CD14-positive monocyte (primary cell): ENCODE results near the gene KANK2. TPM values are rescaled to one million over a fixed set of nuclear protein-coding genes. Genes with fewer than 3 reads are reported as not detected.

ENCODE experiments used
- DNase-seq, 3 donors: peaks; one replicate each; pipeline ENCODE4 v3.0.0-alpha.2; 2011 to 2022
- H2AFZ ChIP-seq: 2 replicates; pipeline ENCODE4 v1.6.0; 2012; ENCODE audit warnings: mild to moderate bottlenecking, low read depth, low read length, inconsistent platforms; ENCODE audit not compliant: insufficient read depth, poor library complexity, severe bottlenecking
- H3K27ac ChIP-seq, 2 donors: 1 replicate in 1 of 2; 2 replicates in 1 of 2; pipeline ENCODE4 v1.5.1; 2012 to 2013; ENCODE audit warnings: low read length in 2 of 2, control low read depth in 1 of 2, inconsistent platforms in 1 of 2, low read depth in 1 of 2, mild to moderate bottlenecking in 1 of 2
- H3K27me3 ChIP-seq, 2 donors: one replicate each; pipeline versions ENCODE4 v1.6.0 to v1.6.1; 2011 to 2013; ENCODE audit warnings: low read length in 2 of 2; ENCODE audit not compliant: control insufficient read depth in 2 of 2, insufficient read depth in 2 of 2
- H3K36me3 ChIP-seq, 2 donors: replicated peaks in 1 of 2; 1 replicate in 1 of 2; 2 replicates in 1 of 2; pipeline versions ENCODE4 v1.5.1 to v1.6.1; 2012 to 2013; ENCODE audit warnings: low read length in 2 of 2, control low read depth in 1 of 2, inconsistent platforms in 1 of 2, mild to moderate bottlenecking in 1 of 2; ENCODE audit not compliant: insufficient read depth in 2 of 2, control insufficient read depth in 1 of 2
- H3K4me1 ChIP-seq, 2 donors: 1 replicate in 1 of 2; 2 replicates in 1 of 2; pipeline versions ENCODE4 v1.5.1 to v1.6.1; 2012 to 2013; ENCODE audit warnings: low read length in 2 of 2, control low read depth in 1 of 2, inconsistent platforms in 1 of 2, mild to moderate bottlenecking in 1 of 2, moderate library complexity in 1 of 2; ENCODE audit not compliant: insufficient read depth in 2 of 2, control insufficient read depth in 1 of 2
- H3K4me2 ChIP-seq: replicated peaks from 2 replicates; pipeline ENCODE3; 2012; ENCODE audit warnings: low read length, moderate library complexity, mild to moderate bottlenecking; ENCODE audit not compliant: poor library complexity, severe bottlenecking; ENCODE audit errors: extremely low read depth
- H3K4me3 ChIP-seq, 3 experiments: fragments of 200-600 bp in 1 of 3; sonication (generic) in 1 of 3; replicated peaks in 1 of 3; 1 replicate in 2 of 3; 2 replicates in 1 of 3; pipeline ENCODE4 v1.5.1; 2011 to 2013; ENCODE audit warnings: low read length in 3 of 3, mild to moderate bottlenecking in 3 of 3, control low read depth in 2 of 3, low read depth in 2 of 3, inconsistent platforms in 1 of 3, moderate library complexity in 1 of 3
- H3K79me2 ChIP-seq: 2 replicates; pipeline ENCODE4 v1.6.0; 2012; ENCODE audit warnings: mild to moderate bottlenecking, control low read depth, inconsistent platforms, low read length, moderate library complexity; ENCODE audit not compliant: insufficient read depth
- H3K9ac ChIP-seq: 2 replicates; pipeline ENCODE4 v1.6.0; 2017; ENCODE audit warnings: low read length, mild to moderate bottlenecking; ENCODE audit not compliant: insufficient read depth, poor library complexity, severe bottlenecking
- H3K9me3 ChIP-seq, 2 donors: replicated peaks in 1 of 2; 1 replicate in 1 of 2; 2 replicates in 1 of 2; pipeline versions ENCODE4 v1.5.1 to v1.6.1; 2012 to 2013; ENCODE audit warnings: low read length in 2 of 2, control low read depth in 1 of 2; ENCODE audit not compliant: control insufficient read depth in 1 of 2, insufficient read depth in 1 of 2
- H4K20me1 ChIP-seq: 2 replicates; pipeline ENCODE4 v1.6.0; 2012; ENCODE audit warnings: mild to moderate bottlenecking, low read length, control low read depth, moderate library complexity; ENCODE audit not compliant: insufficient read depth
- H3K27ac Mint-ChIP-seq, 7 donors: one replicate each; pipeline ENCODE4 v1.8.0; 2020; ENCODE audit warnings: mild to moderate bottlenecking in 7 of 7, mixed read lengths in 7 of 7, moderate library complexity in 6 of 7, inconsistent platforms in 2 of 7
- H3K27me3 Mint-ChIP-seq, 3 donors: one replicate each; pipeline ENCODE4 v1.8.0; 2021 to 2022; ENCODE audit warnings: low read depth in 3 of 3, mild to moderate bottlenecking in 3 of 3, mixed read lengths in 3 of 3, moderate library complexity in 3 of 3, inconsistent platforms in 1 of 3
- H3K36me3 Mint-ChIP-seq, 2 donors: one replicate each; pipeline ENCODE4 v1.8.0; 2020; ENCODE audit warnings: mixed read lengths in 2 of 2, inconsistent platforms in 1 of 2, mild to moderate bottlenecking in 1 of 2
- H3K4me1 Mint-ChIP-seq: one replicate; pipeline ENCODE4 v1.8.0; 2020; ENCODE audit warnings: mild to moderate bottlenecking, mixed read lengths
- H3K4me3 Mint-ChIP-seq, 2 donors: one replicate each; pipeline ENCODE4 v1.8.0; 2020; ENCODE audit warnings: mild to moderate bottlenecking in 2 of 2, mixed read lengths in 2 of 2, moderate library complexity in 1 of 2
- H3K9me3 Mint-ChIP-seq, 7 donors: one replicate each; pipeline ENCODE4 v1.8.0; 2020 to 2022; ENCODE audit warnings: mixed read lengths in 7 of 7, mild to moderate bottlenecking in 6 of 7, moderate library complexity in 6 of 7, inconsistent platforms in 2 of 7
- CTCF ChIP-seq: fragments of 200-600 bp; IDR thresholded peaks from one replicate; pipeline ENCODE4 v1.8.0; 2022; ENCODE audit warnings: antibody characterized with exemption, mild to moderate bottlenecking
- WGBS: methylation state at CpG from one replicate; pipeline ENCODE4 v1.1.5; 2013; ENCODE audit warnings: missing lambda C conversion rate; ENCODE audit not compliant: insufficient coverage; 5-methylcytosine and 5-hydroxymethylcytosine counted together
- intact Hi-C, 2 donors: fragments of 100-400 bp; cut with micrococcal nuclease; formaldehyde crosslinking; loops; one replicate each; pipeline versions ENCODE4 v1.15.0 to v1.15.1; 2023
- polyA plus RNA-seq, 3 donors: library from polyadenylated mRNA; depleted of rRNA in 1 of 3; unstranded in 2 of 3; stranded (reverse) in 1 of 3; fragments of 300-500 nt in 2 of 3; fragments of >200 nt in 1 of 3; fragmentation: Illumina TruSeq in 2 of 3; gene quantifications; 1 replicate in 2 of 3; 2 replicates in 1 of 3; pipeline ENCODE4 v1.2.3, GENCODE V29; 2012 to 2021

The KANK2 gene
- polyA plus RNA-seq, 3 donors = 0.40 to 1.3 (median 0.64) TPM

- peaks cover 0 to 2% (median 0%) of the 10 kb centered on the region in 7 donors for H3K9me3 Mint-ChIP-seq
- no peak overlapping the region for H3K4me3 Mint-ChIP-seq
- no peak overlapping the region for H3K4me2 ChIP-seq
- no peaks in the 10 kb centered on the region for H4K20me1 ChIP-seq
- no peaks in the 10 kb centered on the region for H3K79me2 ChIP-seq
- no peaks in the 10 kb centered on the region for H3K9me3 ChIP-seq
- no peak for DNase-seq
- peaks cover 4 to 13% (median 6%) of the 10 kb centered on the region in 3 donors for H3K27me3 Mint-ChIP-seq
- no peak overlapping the region for H3K9ac ChIP-seq
- peaks cover 17% of the 10 kb centered on the region for H3K4me1 Mint-ChIP-seq
- over 99% methylated on average over 17 of the region's 24 CpGs for WGBS
- no peak overlapping the region for H3K4me3 ChIP-seq
- no peak overlapping the region for H3K27ac ChIP-seq
- H3K36me3 ChIP-seq = no peaks in the 10 kb centered on the region
- TF ChIP-seq CTCF = no peak
- no peak overlapping the region for H3K27ac Mint-ChIP-seq
- peaks cover 8 to 22% of the 10 kb centered on the region in 2 donors for H3K4me1 ChIP-seq
- H2AFZ ChIP-seq = no peak overlapping the region
- no peaks in the 10 kb centered on the region for H3K36me3 Mint-ChIP-seq
- intact Hi-C loops = loop anchor here (5.0 kb wide), 1 partner anchor 64 kb away; no protein-coding TSS in a partner anchor
- no peaks in the 10 kb centered on the region for H3K27me3 ChIP-seq
Measured at GRCh38 chr19:11201791-11202190, 4.4 kb upstream of the KANK2 start.

DNA sequence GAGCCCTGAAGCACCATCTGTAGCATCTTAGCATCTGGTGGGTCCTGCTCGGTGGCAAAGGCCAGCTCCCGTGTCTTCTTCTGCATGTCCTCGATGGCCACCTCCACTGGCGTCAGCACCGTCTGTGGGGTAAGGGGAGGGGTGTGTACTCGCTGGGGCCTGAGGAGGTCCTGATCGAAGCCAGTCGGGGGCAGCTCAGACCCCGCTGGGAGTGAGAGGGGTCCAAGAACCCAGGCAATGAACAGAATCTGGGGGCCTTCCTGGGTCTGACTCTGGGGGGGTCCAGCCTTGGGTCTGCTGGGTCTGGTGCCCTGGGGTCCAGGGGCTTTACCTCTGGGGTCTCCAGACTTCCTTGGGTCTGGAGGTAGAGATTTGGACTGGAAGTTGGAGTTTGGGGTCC is 3.6 kb upstream of the KANK2 start:
- H4K20me1 ChIP-seq = no peaks in the 10 kb centered on the region
- H3K4me2 ChIP-seq = no peak overlapping the region
- intact Hi-C loops = loop anchor here (5.0 kb wide), 1 partner anchor 64 kb away; no protein-coding TSS in a partner anchor
- Mint-ChIP-seq H3K27ac (no peak overlapping the region), H3K36me3 (no peaks in the 10 kb centered on the region), H3K27me3 (peaks cover 4 to 22% (median 9%) of the 10 kb centered on the region in 3 donors), H3K4me1 (peaks cover 23% of the 10 kb centered on the region), H3K4me3 (no peak overlapping the region), H3K9me3 (peaks cover 0 to 2% (median 0%) of the 10 kb centered on the region in 7 donors)
- no peak overlapping the region for H3K9ac ChIP-seq
- no peaks in the 10 kb centered on the region for H3K9me3 ChIP-seq
- no peaks in the 10 kb centered on the region for H3K36me3 ChIP-seq
- peaks cover 12 to 28% of the 10 kb centered on the region in 2 donors for H3K4me1 ChIP-seq
- DNase-seq = no peak
- no peak overlapping the region for H2AFZ ChIP-seq
- no peaks in the 10 kb centered on the region for H3K79me2 ChIP-seq
- 94% methylated on average over 9 of the region's 9 CpGs for WGBS
- no peak overlapping the region for H3K27ac ChIP-seq
- peaks cover 0 to 5% of the 10 kb centered on the region in 2 donors for H3K27me3 ChIP-seq
- no peak overlapping the region for H3K4me3 ChIP-seq
- no peak for TF ChIP-seq CTCF
